SK-N-MC (cell line): ENCODE measurements around the gene SERGEF.

Experiments
- EZH2 ChIP-seq: fragments of 200-600 bp; sonication (generic); IDR thresholded peaks from one replicate; pipeline ENCODE4 v1.6.1; 2017; ENCODE audit warnings: antibody characterized with exemption
- FOXP2 ChIP-seq: optimal IDR thresholded peaks from 2 replicates; pipeline ENCODE3; 2011; ENCODE audit warnings: mild to moderate bottlenecking, moderate library complexity; ENCODE audit not compliant: insufficient read depth; ENCODE audit errors: extremely low read length, control extremely low read depth
- POLR2AphosphoS5 ChIP-seq: IDR thresholded peaks from 2 replicates; pipeline ENCODE4 v1.6.1; 2012; ENCODE audit warnings: mild to moderate bottlenecking, low read depth, low read length, borderline replicate concordance

GRCh38 chr11:17813391-17814059 lies 199.3 kb downstream of the SERGEF start:
- TF ChIP-seq FOXP2, result no peak
- no peak for TF ChIP-seq EZH2
- no peak for TF ChIP-seq POLR2AphosphoS5
